DOHH2 (cell line): Measurements from ENCODE around the gene TEX30.

Source experiments
- CTCF ChIP-seq: fragments of 200-600 bp; sonication (generic); IDR thresholded peaks from one replicate; pipeline ENCODE4 v1.5.1; 2014; ENCODE audit warnings: antibody characterized with exemption, mild to moderate bottlenecking, low read depth, low read length; ENCODE audit not compliant: poor library complexity, severe bottlenecking
- EZH2phosphoT487 ChIP-seq: fragments of 200-600 bp; sonication (generic); IDR thresholded peaks from 2 replicates; pipeline ENCODE4 v1.6.1; 2017; ENCODE audit warnings: borderline replicate concordance, mild to moderate bottlenecking, antibody characterized with exemption, low read length, moderate library complexity, mixed read lengths

DNA sequence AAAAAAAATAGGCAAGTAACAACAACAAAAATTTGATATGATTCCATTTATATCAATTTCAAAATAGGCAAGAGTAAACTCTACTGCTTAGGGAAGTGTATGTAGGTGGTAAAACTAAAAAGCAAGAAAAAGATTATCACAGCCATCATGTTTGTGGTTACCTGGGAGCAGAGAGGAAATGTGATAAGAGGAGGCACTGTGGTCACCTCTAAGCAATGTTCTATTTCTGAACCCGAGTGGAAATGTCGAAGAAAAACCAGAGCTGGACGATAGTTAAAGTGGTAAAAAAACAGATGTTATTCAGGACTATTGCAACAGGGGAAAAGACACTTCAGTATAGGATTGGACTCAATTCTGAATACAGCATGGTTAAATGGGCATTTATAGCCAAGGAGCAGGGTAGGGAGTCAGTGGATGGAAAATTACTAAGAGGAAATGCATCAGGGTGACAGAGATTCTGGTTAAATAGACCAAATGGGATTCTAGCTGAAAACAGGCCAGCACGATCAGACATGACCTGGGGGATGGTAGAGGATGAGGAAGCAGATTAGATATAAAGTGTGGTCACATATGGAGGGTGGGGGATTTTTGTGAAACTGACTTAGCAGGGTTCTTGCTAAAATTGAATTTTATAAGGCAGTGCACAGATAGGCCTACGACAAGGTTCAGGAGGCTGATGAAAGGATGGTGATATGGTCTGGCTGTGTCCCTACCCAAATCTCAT, 6.0 kb upstream of the TEX30 start:
- TF ChIP-seq CTCF (no peak), EZH2phosphoT487 (no peak)
